ENCODE data around the gene BCL11A.

Gene BCL11A

GRCh38 chr2:60553495-60554073, at the start of gene BCL11A:
Gene BCL11A (minus strand): TSS chr2:60553654. CDS start chr2:60553270, 384 bp downstream.
- no peak for DNase-seq (ENCODE audit: low read depth, low spot score)

GRCh38 chr2:60602828-60603532, 49.5 kb upstream of the BCL11A start:
- no peak for DNase-seq (ENCODE audit: low read depth, low spot score)

GRCh38 chr2:60602388-60602787, 48.9 kb upstream of the BCL11A start:
- no peak for DNase-seq (ENCODE audit: low read depth, low spot score)

- DNase-seq (ENCODE audit: low read depth, low spot score), result no peak
These were observed 44.8 kb upstream of the BCL11A start for GRCh38 chr2:60598271-60598670.

- no peak for DNase-seq (ENCODE audit: low read depth, low spot score)
These were observed 43.9 kb upstream of the BCL11A start for GRCh38 chr2:60597346-60597745.

GRCh38 chr2:60596411-60596810, 43.0 kb upstream of the BCL11A start:
- DNase-seq (ENCODE audit: low read depth, low spot score), result no peak

GRCh38 chr2:60595953-60596352, 42.5 kb upstream of the BCL11A start:
- DNase-seq (ENCODE audit: low read depth, low spot score), result no peak

GRCh38 chr2:60589104-60589503, 35.6 kb upstream of the BCL11A start:
- DNase-seq (ENCODE audit: low read depth, low spot score), result no peak

- DNase-seq (ENCODE audit: low read depth, low spot score), result no peak
These were observed 32.6 kb upstream of the BCL11A start for GRCh38 chr2:60586081-60586480.

- no peak for DNase-seq (ENCODE audit: low read depth, low spot score)
These were observed 31.8 kb upstream of the BCL11A start for GRCh38 chr2:60585276-60585675.

- no peak for DNase-seq (ENCODE audit: low read depth, low spot score)
These were observed 30.1 kb upstream of the BCL11A start for GRCh38 chr2:60583604-60584003.

- DNase-seq (ENCODE audit: low read depth, low spot score), result peak; percentile 42
These were observed 28.2 kb upstream of the BCL11A start for GRCh38 chr2:60581433-60582282.

- no peak for DNase-seq (ENCODE audit: low read depth, low spot score)
These were observed 24.3 kb upstream of the BCL11A start for GRCh38 chr2:60577682-60578283.

GRCh38 chr2:60573251-60573650, 19.8 kb upstream of the BCL11A start:
- DNase-seq (ENCODE audit: low read depth, low spot score), result no peak

- DNase-seq (ENCODE audit: low read depth, low spot score), result no peak
These were observed 16.8 kb upstream of the BCL11A start for GRCh38 chr2:60570251-60570650.

GRCh38 chr2:60569680-60570111, 16.2 kb upstream of the BCL11A start:
- no peak for DNase-seq (ENCODE audit: low read depth, low spot score)

- DNase-seq (ENCODE audit: low read depth, low spot score), result no peak
These were observed 14.7 kb upstream of the BCL11A start for GRCh38 chr2:60567919-60568768.

- no peak for DNase-seq (ENCODE audit: low read depth, low spot score)
These were observed 13.6 kb upstream of the BCL11A start for GRCh38 chr2:60567096-60567495.

GRCh38 chr2:60565472-60565871, 12.0 kb upstream of the BCL11A start:
- DNase-seq (ENCODE audit: low read depth, low spot score), result no peak

GRCh38 chr2:60560734-60561644, 7.5 kb upstream of the BCL11A start:
- DNase-seq (ENCODE audit: low read depth, low spot score), result no peak
